Stimulated activated CD8-positive, alpha-beta memory T cell treated with anti-CD3 and anti-CD28 coated beads, Interleukin-12 subunit alpha, Interleukin-12 subunit beta, amount 100 ng/mL, for 1 hour (primary cell): ENCODE measurements around the gene CYP27A1.

ENCODE experiments used
- DNase-seq: peaks from one replicate; pipeline ENCODE4 v3.0.0-alpha.2; 2020; ENCODE audit warnings: low read depth

Gene CYP27A1

DNA sequence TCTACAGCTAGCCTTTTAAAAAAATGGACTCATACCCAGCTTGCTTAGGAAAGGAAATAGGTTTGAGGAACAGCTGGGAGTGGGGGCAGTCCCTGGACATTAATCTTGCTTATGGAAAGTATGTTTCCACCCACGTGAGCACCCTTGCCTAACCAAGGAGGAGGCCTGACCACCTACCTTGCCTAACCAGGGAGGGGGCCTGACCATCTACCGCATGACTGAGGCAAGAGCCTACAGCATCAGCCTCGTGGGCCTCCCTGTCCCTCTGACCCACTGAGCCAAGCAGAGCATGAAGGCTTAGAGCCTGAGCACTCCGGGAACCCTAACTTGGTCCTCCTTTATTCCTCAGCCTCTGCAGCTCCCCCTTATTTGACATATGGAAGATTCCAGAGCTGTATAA lies 29.4 kb downstream of the CYP27A1 start:
- no peak for DNase-seq

DNA sequence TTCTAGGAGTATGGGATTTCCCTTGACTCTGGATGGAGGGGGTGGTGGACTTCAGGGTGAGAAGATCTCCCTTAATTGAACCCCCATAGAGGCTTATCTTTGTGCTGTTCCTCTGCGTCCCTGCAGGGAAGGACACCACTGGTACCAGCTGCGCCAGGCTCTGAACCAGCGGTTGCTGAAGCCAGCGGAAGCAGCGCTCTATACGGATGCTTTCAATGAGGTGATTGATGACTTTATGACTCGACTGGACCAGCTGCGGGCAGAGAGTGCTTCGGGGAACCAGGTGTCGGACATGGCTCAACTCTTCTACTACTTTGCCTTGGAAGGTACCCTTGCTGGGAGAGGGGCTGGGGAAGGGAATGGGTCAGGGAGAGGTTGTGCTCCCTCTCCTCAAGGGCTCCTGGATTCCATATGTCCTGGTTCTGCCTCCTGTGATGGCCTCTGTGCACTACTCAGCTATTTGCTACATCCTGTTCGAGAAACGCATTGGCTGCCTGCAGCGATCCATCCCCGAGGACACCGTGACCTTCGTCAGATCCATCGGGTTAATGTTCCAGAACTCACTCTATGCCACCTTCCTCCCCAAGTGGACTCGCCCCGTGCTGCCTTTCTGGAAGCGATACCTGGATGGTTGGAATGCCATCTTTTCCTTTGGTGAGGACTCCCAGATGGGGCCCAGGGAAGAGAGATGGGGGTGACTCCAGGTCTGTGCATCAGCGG lies 30.3 kb downstream of the CYP27A1 start:
- no peak for DNase-seq

DNA sequence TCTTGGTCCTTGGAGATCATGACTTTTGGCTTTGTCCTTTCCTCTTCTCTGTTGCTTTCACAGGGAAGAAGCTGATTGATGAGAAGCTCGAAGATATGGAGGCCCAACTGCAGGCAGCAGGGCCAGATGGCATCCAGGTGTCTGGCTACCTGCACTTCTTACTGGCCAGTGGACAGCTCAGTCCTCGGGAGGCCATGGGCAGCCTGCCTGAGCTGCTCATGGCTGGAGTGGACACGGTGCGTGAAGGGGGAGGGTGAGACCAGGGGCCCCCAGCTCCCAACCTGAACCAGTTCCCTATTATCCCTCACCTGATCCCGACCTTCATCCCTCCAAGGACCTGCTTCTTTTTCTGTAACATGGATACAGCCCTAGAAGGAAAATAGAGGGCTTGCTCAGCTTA lies 30.9 kb downstream of the CYP27A1 start:
- no peak for DNase-seq

DNA sequence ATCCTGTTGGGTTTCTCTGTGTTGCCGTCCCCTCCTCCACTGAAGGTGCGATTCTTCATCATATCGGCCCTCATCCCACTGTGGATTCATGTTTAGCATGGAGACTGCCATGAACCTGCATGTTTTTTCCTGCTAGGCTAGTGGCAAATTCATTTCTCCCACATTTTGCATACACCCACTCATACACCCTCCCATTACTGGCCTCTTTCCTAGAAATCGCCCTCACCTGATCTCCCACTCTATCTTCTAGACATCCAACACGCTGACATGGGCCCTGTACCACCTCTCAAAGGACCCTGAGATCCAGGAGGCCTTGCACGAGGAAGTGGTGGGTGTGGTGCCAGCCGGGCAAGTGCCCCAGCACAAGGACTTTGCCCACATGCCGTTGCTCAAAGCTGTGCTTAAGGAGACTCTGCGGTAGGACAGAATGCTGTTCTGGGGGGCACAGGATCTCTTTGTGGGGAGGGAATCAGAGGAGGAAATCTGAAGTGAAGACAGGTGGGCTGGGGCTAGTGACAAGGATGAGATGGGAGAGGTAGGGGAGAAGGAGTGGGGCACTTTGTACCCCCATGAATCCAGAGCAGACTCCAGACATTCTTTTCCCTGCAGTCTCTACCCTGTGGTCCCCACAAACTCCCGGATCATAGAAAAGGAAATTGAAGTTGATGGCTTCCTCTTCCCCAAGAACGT lies 32.0 kb downstream of the CYP27A1 start:
- DNase-seq: no peak

DNA sequence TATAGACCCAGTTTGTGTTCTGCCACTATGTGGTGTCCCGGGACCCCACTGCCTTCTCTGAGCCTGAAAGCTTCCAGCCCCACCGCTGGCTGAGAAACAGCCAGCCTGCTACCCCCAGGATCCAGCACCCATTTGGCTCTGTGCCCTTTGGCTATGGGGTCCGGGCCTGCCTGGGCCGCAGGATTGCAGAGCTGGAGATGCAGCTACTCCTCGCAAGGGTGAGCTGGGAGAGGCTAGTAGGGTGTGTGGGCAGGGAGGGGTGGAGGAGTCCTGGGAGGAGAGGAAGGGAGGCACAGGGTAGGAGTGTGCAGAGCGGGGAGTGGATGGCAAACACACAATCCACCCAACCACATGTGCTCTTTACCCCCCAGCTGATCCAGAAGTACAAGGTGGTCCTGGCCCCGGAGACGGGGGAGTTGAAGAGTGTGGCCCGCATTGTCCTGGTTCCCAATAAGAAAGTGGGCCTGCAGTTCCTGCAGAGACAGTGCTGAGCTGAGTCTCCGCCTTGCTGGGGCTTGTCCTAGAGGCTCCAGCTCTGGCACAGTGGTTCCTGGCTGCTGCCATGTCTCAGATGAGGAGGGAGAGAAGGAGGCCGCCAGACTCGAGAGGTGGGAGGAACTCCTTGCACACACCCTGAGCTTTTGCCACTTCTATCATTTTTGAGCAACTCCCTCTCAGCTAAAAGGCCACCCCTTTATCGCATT lies 32.7 kb downstream of the CYP27A1 start:
- no peak for DNase-seq

DNA sequence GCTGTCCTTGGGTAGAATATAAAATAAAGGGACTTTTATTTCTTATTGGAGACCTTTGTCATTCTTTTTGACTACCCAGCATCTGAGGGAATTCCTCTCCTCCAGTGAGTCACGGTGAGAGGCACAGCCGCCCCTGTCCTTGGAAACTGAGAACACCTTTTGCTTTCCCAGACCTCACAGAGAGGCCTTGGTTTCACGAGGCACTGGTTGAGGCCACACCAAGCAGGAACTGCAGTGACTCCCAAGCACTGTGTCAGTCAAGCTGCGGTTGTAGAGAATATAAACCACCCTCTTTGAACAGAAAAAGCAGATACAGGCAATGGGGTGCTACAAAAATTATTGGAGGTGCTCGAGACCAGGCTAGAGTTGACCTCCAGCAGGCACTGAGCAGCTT lies 33.3 kb downstream of the CYP27A1 start:
- DNase-seq: no peak

DNA sequence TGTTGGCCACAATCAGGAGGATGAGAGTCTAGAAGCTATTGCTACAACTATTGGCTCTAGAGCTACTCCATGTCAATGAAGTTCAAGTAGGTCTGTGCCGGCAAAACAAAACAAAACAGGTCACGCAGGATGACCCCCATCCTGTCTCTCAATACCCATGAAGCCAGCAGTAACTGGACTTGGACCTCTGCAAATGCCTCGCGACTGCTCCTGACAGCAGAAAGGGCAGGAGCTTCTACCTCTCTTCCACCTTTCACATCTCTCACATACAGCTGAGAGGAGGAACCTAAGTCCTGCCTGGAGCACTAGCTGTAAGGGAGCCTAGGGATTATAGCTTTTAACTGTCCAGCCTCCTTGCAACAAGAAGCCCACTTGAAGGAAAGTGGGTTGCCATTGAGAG lies 33.7 kb downstream of the CYP27A1 start:
- no peak for DNase-seq

DNA sequence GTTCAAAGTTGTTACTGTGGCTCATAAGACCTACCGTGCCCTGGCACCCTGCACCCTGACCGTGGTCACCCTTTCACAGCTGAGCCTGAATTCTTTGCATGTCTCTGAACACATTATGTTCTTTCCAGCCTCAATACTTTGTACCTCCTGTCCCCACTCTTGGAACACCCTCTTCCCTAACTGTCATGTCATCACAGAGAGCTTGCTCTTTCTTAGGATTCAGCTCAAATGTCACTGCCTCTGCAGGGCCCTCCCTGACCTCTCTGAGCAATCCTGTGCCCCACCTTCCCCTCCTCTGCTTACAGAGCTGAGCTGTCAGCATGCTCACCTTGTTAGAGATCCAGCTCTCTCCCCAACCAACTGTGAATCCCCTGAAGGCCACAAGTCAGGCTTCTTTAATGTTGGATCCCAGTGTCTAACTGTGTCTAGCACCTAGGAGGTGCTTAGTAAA lies 34.6 kb downstream of the CYP27A1 start:
- DNase-seq: no peak

DNA sequence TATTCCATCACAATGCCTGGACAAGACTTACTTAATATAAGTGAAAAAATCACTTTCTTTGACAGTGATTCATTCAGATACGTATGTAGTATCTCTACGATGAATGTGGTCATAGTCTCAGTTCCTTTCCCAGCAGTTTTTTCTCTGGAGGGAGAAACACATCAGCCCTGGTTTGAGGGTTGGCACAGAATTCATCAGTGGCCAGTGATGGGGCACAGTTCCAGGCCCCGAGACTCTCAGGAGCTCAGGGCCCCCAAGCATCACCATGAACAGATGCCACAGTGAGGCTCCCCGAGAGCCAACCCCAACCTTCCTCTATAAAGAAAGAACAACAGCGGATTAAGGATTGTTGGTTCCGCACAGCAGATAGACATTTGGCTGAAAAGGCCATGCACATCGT lies 37.1 kb downstream of the CYP27A1 start:
- no peak for DNase-seq

DNA sequence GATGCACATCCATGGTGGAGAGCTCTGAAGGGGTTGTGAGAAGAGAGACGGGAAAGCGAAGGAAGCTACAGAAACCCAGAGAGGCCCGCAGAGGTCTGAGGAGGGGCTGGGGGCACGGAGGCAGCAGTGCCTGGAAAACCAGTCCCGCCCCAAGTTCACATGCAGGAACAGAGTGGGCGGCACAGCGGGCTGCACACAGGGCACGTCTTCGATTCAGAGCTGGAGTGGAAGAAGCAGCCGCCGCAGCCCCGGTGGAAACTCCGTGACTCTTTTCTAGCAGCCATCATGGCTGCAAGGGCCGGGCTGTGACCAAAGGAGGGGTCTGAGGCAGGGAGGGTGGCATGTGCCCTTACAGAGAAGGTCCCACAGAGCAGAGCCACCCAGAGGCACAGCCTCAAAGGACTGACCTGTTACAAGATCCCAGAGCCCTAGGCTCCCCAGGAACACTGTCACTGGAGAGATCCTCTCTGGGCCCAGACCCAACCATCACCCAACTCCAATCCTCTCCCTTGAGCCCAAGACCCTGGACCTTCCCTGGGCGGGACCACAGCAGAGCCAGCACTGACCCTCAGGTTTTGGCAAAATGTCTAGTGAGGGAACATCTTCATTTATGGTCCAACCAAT lies 38.9 kb downstream of the CYP27A1 start:
- DNase-seq: no peak

DNA sequence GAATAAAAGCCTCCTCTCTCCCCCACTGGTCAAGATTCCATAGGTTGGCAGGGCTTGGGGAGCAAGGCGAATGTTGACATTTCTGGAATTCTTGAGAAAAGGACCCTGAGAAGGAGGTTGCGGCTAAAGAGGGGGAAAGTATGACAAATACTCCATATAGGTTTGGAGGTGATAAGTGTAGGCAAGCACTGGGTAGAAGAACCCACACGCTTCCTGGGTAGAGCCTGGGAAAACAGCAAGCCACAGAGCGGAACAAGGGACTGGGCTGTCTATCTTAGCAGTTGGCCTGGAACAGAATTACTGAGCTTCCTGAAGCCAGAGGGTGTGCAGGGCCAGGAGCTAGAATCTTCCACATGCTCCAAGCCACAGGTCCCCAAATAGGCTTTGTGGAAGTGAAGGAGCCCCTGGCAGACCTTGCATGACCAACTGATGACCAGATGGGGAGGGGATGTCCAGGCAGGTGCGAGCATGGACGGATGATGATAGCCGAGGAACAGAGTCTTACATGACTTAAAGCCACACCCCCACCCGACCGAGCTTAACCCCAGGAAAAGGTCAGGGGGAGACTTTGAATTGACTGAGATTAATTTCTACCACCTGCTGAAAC lies 39.8 kb downstream of the CYP27A1 start:
- no peak for DNase-seq

DNA sequence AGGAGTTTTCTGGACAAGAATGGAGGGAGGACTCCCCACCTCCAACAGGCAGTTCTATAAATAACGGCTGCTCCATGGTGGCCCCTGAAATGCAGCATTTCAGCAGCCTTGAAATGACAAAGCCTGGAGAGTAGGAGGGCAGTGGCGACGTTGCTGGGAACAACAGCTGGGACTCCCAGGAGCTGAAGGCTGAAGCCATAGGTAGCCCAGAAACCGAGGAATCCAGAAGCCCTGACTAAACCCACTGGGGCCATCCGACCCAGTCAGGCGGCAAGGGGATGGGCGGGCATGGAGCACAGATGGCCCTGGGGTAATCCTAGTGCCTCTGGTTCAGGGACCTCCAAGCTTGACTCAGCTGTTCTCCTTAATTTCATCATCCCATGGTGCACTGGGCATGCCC lies 40.7 kb downstream of the CYP27A1 start:
- DNase-seq: no peak

DNA sequence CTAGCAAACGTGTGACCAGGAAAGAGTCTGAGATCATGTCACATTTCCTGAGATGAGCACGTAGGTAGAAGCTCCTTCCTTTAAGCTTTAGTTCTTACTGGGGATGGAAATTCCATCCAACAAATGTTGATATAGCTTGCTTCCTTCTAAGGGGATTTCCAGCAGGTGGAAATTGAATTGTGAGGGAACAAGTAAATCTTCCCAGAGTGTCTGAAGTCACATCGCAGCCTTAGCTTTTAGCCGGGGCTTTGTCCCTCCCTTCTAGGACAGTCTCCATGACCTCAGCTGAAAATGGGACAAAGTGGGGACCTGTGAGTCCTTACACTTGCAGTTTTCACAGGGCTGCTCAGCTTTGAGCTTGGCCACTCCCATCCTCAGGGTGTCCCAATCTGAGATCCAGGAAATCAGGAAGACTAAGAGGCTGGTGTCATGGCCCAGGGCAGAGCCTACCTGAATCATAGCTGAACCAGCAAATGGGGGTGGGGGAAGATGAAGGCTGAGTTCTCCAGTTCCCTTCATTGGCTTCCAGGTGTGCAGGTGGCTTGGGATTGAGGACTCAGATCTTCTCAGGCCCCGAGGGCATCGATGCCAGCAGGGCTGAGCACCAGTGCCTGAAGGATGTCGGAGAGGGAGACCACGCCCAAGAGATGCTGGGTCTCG lies 41.4 kb downstream of the CYP27A1 start:
- DNase-seq: no peak

DNA sequence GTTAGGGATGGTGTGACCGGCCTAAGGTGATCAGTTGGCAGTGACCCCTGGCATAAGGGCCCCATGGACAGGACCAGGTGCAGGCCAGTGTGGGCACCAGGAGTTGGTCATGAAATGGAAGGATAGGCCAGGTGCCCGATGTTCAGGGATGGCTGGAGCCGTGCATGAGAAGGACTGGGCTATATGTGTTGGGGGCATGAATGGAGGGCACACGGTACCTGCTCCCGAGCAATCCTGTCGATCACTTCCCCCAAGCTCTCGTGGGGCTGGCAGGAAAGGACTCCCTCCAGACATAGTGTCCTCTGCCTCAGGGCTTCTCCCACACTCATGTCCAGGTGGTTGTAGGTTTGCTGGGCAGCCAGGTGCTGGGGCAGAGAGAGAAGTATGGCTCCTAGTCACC lies 42.1 kb downstream of the CYP27A1 start:
- DNase-seq: no peak

DNA sequence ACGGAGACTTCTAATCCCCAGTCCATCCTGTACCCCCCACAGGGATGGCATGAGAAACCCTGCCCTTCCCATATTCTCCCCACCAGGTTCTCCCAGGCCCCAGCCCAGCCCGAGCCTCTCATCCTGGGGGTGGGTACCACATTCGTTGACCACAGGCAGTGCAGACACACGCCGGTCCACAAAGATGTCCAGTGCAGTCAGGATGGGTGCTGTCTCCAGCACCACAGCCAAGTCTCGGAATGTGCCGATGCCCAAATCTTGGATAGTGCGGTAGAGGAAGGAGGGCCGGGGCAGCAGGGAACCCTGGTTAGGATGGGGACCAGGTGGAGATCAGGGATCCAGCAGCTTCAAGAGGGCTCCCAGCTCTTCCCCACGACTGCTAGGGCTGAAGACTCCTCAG lies 44.8 kb downstream of the CYP27A1 start:
- no peak for DNase-seq

DNA sequence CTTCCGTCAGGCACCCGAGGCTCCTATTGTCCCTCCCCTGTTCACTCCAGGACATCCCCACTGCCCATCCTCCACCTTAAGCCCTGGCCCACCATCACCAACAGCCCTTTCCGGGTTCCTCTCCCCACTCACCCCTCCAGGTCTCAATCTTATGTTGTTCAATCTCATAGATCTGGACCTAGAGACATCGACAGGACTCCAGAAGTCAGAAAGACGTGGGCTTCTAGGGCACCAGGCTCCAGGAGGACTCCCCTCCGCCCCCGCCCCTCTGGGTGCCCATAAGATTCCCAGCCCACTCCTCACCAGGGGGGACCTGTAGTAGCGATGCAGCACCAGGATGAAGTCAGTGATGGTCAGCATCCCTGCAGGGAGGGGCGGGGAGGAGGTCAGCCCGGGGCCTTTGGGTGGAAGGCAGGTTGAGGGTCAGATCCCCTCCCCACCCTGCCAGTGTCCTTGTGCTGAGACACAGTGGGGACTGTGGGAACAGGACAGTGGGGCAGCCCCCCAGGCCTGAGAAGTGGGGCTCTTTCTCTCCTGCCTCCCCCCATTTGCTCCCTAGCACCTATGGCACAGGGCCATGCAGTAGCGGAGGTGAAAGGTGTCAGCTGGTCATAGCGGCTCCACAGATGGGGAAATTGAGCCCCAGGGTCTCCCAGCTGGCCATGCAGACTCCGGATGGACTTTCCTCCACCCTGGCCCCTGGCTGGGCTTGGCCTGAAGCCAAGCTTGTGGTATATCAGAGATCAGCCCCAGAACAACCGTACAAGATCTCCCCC lies 45.9 kb downstream of the CYP27A1 start:
- no peak for DNase-seq

DNA sequence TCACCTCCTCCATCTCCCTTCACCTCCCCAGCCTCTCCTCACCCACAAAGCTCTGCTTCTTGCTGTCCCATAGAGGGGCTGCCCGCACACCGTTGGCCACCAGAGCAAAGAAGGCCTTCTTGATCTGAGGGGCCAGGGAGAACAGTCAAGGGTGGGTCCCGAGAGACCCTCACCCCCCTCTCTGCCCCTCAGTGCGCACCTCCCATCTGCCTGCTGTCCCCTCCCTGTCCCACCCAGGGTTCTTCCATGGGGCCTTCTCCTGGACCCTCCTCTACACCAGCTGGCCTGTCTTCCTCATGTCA lies 46.5 kb downstream of the CYP27A1 start:
- no peak for DNase-seq

DNA sequence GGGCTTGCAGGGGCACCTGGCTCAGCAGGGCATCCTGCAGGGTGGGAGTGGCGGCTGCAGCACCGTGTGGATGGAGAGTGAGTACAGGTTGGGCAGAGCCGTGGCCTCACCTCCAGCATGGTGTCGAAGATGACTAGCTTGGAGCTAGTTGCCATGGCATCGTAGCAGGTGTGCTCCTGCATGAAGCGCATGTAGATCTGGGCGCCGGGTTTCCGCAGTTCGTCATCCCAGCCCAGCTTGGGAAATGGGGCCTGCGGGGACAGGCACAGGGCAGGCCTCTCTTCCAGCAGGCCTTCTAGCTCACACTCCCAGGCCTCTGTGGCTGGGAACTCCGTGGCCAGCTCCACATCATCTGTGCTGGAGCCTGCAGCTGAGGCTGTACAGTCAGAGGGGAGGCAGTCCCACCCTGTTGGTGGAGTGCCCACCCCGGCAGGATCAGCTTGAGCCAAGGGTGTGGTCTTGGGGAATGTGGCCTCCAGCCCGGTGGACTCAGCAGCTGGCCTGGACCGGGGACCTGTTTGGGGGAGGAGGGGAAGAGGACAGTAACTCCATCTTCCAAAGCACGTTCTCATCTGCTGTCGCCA lies 48.0 kb downstream of the CYP27A1 start:
- no peak for DNase-seq

DNA sequence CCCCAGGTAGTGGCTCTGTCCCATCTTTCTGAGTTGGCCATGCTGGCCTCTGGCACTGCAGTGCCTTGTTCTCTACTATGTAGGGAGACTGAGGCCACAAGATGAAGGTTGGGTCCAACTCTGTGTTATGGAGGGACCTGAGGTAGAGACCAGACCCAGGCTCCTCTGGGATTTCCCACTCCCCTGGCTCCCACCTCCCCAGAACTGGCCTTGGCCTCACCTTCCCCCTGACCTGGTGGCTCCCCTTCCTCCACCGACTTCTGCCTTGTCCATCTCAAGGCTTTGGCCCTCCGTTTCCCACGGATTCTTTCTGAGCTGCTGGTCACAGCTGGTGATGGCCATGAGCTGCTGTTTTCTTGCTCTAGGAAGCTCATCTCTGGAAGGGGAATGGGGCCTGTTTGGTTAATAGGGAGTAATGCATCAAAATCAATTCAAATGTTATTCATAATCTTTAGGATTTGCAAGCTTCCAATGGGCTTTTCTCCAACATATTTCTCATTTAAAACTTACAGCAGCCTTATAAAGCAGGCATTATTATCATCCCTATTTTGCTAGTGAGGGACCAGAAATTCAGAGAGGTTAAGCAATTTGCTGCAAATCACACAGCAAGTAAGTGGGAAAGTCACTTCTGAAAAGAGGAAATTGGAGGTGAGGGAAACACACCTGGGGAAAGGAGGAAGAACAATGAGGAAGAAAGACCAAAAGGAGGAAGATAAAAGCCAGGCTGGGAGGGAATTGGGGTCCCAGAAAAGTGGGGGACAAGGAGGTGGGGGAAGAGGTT lies 48.8 kb downstream of the CYP27A1 start:
- DNase-seq: no peak

DNA sequence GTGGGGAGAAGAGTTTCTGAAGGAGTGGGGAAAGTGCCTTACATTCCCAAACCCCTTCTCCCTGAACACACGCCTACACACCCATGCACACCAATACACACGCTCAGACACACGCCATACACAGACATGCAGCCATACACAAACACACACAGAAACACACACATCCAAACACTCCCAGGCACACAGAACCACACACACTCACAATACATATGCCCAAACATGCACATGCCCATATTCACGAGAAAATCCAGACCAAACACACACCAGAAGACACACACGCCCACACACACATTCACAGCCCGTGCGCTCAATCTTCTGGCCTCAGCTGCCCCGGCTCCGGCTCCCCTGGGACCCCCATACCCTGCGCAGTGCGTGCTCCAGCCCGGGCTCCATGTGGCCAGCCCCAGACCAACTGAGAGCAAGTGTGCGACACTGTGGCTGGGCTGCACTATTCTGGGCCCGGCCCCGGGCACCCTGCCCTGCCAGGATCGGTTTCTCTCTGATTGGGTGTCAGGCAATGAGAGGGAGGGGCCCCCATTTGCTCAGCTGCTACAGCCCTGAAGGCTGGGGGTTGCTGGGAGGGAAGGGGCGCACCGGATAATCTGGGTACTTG lies 49.5 kb downstream of the CYP27A1 start, which contains the start of gene PRKAG3:
TSS of gene PRKAG3 (minus strand) at position 426 of the 613 bp plus-strand sequence.
- DNase-seq: no peak
